GM12891 (cell line): ENCODE measurements around the gene OR2T6.

ENCODE experiments used
- POLR2A ChIP-seq: IDR thresholded peaks from 2 replicates; pipeline ENCODE4 v1.6.1; 2011; ENCODE audit warnings: low read depth, low read length, control low read depth
- POLR2AphosphoS5 ChIP-seq: IDR thresholded peaks from 2 replicates; pipeline ENCODE4 v1.6.1; 2011; ENCODE audit warnings: low read depth, low read length, control low read depth

DNA sequence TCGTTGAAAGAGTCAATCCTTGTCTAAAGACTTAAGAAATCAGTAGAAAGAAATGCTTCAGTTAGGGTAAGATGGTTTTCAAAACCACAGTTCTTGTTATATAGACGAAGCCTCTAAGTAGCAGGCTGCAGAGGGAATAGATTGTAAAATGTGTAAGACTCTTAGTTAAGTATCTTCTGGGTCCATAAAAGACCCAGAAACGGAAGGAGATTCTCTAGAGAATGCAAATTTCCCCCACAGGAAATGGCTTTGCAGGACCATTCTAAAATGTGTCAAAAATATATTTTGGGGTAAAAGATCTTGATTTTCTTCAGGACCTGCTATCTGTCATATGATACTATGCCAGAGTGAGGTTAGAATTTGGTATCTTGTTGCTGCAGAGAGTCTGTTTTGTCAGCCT lies 40.7 kb downstream of the OR2T6 start:
- TF ChIP-seq POLR2A (no peak), POLR2AphosphoS5 (no peak)
